HG03039 (cell line): ENCODE measurements around the gene XRRA1.
"Not testable (repeated sequence)": the region's sequence is repeated elsewhere in the genome, so short reads cannot be mapped to it uniquely, and the experiment has no call there.

Experiments
- ATAC-seq: cut with Tn5 transposase; IDR thresholded peaks from one replicate; pipeline ENCODE4 v1.9.1; 2021; ENCODE audit warnings: mild to moderate bottlenecking, moderate library complexity; ENCODE audit not compliant: unreplicated experiment

XRRA1 gene

GRCh38 chr11:74839446-74839845, 109.4 kb downstream of the XRRA1 start:
- no peak for ATAC-seq

GRCh38 chr11:74838188-74838587, 110.7 kb downstream of the XRRA1 start:
- no peak for ATAC-seq

- ATAC-seq = no peak
Measured at GRCh38 chr11:74837191-74837590, 111.7 kb downstream of the XRRA1 start.

GRCh38 chr11:74826901-74827300, 122.0 kb downstream of the XRRA1 start:
- ATAC-seq = no peak

- not testable (repeated sequence) for ATAC-seq
Measured at GRCh38 chr11:74825596-74825995, 123.3 kb downstream of the XRRA1 start.

GRCh38 chr11:74824285-74824982, 124.5 kb downstream of the XRRA1 start:
- no peak for ATAC-seq

- no peak for ATAC-seq
Measured at GRCh38 chr11:74822170-74822569, 126.7 kb downstream of the XRRA1 start.

- ATAC-seq = no peak
Measured at GRCh38 chr11:74820763-74821162, 128.1 kb downstream of the XRRA1 start.

- no peak for ATAC-seq
Measured at GRCh38 chr11:74819400-74819799, 129.5 kb downstream of the XRRA1 start.

GRCh38 chr11:74818283-74818946, 130.5 kb downstream of the XRRA1 start:
- no peak for ATAC-seq

GRCh38 chr11:74816664-74817063, 132.2 kb downstream of the XRRA1 start:
- ATAC-seq = no peak

- no peak for ATAC-seq
Measured at GRCh38 chr11:74815966-74816365, 132.9 kb downstream of the XRRA1 start.

GRCh38 chr11:74809801-74810200, 139.1 kb downstream of the XRRA1 start:
- no peak for ATAC-seq

- no peak for ATAC-seq
Measured at GRCh38 chr11:74806267-74806666, 142.6 kb downstream of the XRRA1 start.

GRCh38 chr11:74791333-74792100, 157.4 kb downstream of the XRRA1 start:
- ATAC-seq = no peak
